ENCODE results near the gene C15orf40.
"Not testable (repeated sequence)": the region's sequence is repeated elsewhere in the genome, so short reads cannot be mapped to it uniquely, and the experiment has no call there.

Gene C15orf40

DNA sequence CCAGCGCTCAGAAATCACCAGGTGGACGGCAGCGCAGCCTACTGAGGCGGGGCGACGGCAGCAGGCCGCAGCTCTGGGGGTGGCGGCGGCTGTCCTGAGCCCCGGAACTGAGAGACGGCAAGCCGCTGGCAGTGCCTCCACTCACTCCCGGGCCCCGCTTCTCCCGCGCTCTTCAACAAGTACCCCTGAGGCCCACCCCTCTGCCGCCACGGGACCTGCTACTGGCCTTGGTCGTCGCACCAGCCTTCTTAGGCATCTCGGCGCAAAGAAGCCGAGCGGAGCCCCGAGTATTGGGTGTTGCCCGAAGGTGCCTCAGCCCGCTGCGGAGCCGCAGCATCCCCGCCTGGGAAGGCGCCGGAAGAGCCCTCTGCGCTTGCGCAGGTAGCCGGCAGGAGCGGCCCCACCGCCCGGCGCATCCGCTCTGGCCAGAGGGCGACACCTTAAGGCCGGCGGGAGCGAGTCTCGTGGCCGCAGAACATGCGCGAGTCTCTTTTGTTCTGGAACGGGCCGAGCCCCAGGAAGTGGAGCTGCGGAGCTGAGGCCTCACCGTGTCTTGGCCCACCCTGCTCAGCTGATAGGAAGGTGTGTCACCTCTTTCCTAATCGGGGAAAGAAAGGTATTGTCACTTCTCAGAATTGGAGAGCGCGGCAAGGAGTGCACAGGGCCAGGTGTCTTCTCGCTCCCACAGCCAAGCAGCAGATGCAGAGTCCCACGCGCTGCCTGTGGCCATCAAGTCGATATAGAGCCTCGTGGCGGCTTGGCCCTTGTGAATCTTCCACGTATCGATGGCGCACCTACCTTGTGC, at the start of gene C15orf40:
C15orf40 (minus strand) TSS at position 369 of the 805 bp plus-strand sequence; CDS start at position 337, 32 bp downstream.
- DNase-seq (ENCODE audit: low read depth): peak; percentile 82

DNA sequence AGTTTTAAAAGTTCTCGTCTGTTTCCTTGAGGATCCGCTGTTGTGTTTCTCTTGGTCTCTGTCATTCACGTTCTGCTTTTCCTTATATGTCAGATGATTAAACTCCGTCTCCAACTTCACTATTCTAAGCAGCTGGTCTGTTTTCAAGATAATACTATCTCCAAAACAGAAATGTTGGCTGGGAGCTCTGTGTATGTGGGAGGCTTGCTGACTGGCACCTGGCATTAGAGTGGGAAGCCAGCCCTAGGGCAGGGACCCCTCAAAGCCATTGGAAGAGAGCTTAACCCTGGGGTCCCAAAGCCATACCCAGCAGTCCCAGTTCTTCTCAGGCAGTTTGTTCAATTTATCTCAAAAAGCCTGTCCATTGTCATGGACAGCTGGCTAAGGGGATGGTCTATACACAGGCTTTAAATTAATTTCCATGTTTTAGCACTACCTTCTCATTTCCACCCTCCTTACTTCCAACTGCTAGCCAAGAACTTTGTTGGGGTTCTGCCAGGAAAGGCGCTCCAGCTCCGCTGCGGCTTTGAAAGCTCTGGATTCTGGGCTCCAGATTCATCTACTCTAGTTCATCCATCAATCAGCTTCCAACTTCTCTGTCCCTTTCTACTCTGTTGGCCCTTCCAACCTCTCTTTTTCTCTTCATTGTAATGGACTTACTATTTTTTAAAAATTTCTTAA, 46.4 kb upstream of the C15orf40 start:
- DNase-seq (ENCODE audit: low read depth): no peak

DNA sequence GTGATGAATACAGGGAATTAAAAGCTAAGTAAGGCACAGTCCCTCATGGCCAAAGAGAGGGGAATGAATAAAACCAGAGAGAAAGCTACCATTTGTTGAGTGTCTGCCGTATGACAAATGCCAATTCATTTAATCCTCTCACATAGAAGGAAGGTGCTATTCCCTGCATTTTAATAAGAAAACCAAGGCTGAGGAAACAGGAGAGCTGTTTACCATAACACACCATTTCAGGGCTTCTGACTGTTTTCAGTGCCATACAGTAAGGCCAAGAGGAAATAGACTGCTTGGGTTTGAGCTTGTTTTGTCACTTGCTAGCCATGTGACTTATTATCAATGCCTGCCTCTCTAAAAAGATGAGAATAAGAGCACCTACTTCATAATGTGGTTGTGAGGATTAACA, 45.6 kb upstream of the C15orf40 start:
- no peak for DNase-seq (ENCODE audit: low read depth)

DNA sequence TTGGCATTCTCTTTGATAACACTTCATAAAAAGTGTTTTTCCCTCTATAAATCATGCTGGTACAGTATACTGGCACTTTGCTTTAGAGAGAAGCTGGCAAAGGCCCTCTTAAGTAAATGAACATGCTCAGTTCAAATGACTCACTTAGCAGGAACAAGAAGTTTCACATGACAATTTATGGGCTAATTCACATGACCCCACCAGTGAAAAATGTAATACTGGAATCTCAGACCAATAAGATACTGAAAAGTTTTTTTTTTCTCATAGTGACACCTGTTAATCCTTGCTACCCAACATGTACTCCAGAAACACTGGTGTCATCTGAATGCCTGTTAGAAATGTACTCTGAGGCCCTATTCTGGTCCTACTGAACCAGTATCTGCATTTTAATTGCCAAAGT, 41.7 kb upstream of the C15orf40 start:
- no peak for DNase-seq (ENCODE audit: low read depth)

DNA sequence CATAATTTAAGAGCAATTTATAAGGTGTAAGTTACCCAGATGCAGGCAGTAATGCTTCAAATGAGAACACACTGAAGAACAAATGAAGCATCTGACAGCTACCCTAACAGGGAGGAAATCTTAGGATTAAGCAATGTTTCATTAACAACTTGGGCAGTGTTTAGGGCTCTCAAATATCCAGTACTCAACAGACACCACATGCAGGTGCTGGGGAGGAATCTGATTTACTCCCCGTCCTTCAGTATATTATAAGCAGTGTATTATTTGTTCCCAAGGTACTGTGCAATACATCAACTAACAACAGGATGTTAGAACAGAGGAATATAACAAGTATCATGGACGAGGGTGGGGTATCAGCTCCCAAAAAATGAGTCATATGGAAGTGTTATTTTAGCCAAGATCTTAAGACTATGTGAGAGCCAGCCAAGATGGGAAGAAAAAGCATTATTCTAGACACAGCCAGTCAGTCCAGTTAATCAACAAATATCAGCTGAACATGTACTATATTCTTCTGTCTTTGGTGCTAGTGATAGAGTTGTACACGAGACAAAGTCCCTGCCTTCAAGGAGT, 35.2 kb upstream of the C15orf40 start:
- DNase-seq (ENCODE audit: low read depth): no peak

DNA sequence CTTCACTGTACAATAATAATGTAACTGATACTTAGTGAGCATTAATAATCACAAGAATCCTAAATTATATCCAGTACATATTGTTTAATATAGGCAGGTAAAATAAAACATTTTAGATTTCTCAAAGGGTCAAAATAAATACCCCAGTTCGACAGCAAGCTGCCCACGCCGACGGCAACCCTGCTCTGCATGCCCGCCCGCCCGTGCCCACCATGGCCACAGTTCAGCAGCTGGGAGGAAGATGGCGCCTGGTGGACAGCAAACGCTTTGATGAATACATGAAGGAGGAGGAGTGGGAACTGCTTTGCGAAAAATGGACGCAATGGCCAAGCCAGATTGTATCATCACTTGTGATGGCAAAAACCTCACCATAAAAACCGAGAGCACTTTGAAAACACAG, 32.7 kb upstream of the C15orf40 start:
- DNase-seq (ENCODE audit: low read depth): no peak

DNA sequence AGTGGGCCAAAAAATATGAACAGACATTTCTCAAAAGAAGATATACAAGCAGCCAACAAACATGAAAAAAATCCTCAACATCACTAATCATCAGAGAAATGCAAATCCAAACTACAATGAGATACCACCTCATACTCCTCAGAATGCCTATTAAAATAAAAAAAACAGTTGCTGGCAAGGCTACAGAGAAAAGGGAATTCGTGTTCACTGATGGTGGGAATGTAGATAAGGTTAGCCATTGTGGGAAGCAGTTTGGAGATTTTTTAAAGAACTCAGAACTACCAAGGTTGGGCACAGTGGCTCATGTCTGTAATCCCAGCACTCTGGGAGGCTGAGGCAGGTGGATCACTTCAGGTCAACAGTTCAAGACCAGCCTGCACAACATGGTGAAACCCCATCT, 27.8 kb upstream of the C15orf40 start:
- DNase-seq (ENCODE audit: low read depth): no peak

DNA sequence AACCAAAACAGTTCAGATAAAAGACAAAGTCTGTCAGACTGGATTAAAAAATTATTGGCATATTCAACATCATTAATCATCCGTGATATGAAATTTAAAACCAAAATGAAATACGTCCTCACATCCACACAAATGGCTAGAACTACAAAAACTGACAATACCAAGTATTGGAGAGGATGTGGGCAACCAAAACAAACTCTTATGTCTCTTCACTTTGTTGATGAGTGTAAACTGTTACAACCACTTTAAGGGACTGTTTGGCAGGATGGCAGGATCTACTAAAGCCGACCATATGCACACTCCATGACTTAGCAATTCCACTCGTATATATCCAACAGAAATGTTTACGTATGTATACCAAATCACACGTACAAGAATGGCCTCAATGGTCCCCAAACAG, 24.8 kb upstream of the C15orf40 start:
- DNase-seq (ENCODE audit: low read depth): no peak

DNA sequence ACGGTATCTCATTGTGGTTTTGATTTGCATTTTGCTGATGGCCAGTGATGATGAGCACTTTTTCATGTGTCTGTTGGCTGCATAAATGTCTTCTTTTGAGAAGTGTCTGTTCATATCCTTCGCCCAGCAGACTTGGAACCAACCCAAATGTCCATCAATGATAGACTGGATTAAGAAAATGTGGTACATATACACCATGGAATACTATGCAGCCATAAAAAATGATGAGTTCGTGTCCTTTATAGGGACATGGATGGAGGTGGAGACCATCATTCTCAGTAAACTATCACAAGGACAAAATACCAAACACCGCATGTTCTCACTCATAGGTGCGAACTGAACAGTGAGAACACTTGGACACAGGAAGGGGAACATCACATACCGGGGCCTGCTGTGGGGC, 19.8 kb upstream of the C15orf40 start:
- not testable (repeated sequence) for DNase-seq (ENCODE audit: low read depth)

DNA sequence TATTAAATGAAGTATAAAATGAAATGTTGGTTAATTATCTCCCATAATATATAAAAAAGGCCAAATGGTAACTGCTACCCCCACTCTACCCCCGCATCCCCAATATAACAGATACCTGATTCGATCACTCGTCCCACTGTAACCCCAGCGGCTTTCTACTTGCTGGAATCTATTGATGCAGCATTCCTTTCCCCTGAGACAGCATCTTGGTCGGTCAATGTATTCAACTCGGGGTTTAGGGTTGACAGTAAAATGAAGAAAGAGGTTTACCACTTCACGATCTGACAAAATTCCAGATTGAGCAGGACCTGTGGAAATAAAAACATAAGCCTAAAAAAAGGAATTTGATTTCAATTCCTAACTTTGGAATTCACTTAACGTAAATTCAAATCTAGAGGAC, 18.6 kb upstream of the C15orf40 start:
- DNase-seq (ENCODE audit: low read depth): no peak

DNA sequence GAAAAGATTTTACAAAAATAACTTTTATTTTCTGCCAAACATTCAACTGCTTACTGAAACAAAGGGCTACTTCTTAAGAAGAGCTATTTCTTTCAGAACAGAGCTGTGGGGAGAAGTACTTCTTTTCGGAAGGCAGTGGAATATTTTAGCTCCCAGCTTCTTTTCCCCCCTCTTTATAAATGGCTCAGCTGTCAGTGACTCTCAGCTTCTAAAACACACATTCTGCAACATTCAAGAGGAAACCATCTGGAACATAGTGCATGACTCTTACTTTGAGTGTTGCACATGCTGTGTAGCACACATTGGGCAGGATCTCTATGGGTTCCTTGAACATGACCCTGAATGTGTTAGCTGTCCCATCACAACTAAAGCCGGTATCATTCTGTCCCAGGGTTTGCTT, 7.0 kb upstream of the C15orf40 start:
- DNase-seq (ENCODE audit: low read depth): no peak

DNA sequence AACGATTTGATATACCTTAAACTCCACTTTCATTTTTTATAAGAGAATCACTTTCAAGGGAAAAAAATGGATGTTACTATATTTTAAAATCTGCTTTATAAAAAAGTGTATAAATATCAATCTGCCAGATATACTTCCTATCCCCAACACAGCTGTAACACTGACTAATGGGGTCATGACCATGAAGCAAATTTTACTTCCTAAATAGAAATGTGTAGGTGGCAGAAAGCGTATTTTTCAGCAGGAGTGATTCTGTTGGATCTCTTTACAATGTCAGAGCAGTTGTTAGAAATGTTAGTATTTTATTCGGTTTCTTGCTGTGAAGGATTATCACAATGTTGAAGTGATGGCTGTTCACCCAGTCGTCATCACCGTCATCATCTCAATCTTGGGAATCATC, 5.5 kb upstream of the C15orf40 start:
- no peak for DNase-seq (ENCODE audit: low read depth)

DNA sequence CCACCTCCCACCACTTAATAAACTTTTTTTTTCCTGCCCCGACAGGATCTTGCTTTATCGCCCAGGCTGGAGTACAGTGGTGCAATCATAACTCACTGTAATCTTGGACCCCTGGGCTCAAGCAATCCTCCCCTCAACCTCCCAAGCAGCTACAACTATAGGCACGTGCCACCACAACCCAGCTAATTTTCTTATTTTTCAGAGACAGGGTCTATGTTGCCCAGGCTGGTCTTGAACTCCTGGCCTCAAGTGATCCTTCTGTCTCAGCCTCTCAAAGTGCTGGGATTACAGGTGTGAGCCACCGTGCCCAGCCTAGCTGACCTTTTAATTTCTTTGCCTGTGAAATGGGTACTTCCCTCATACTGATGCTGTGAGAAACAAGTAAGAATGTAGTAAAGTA, 3.9 kb upstream of the C15orf40 start:
- no peak for DNase-seq (ENCODE audit: low read depth)

DNA sequence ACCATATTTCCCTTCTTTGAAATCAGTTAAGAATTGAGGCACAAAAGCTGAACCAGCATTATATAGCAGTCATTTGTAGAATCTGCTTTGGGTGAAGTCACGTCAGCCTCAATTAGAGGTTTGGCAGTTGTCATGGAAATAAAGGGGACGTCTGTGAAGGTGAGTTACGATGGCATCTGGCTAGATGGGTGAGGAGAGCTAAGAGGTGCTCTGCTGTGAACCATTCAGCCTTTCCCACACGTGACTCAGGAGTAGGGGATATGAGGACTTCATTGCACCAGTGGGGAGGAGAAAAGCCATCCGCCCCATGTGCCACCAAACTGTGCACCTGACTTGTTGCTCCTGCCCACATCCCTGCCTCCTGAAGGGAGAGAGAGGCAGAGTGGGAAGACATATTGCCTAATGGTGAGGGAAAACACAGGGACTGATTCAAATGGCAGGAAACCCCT, 2.8 kb upstream of the C15orf40 start:
- DNase-seq (ENCODE audit: low read depth): no peak

DNA sequence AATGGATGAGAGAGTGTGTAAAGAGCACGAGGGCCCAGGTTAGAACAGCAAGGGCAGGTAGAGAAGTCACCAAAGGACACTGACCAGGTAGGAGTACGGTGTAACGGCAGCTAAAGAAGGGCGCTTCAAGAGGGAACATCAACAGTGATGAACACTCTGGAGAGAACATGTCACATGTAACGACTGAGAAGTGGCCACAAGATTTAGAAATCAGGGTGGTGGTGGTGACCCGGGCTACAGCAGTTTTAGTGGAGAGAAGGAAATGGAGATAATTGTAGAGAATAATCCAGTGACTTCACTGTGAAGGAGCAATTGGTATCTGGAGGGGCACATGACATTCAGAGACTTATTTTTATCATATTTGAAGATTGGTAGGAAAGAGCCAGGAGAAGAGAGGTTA, 1.2 kb upstream of the C15orf40 start:
- no peak for DNase-seq (ENCODE audit: low read depth)

DNA sequence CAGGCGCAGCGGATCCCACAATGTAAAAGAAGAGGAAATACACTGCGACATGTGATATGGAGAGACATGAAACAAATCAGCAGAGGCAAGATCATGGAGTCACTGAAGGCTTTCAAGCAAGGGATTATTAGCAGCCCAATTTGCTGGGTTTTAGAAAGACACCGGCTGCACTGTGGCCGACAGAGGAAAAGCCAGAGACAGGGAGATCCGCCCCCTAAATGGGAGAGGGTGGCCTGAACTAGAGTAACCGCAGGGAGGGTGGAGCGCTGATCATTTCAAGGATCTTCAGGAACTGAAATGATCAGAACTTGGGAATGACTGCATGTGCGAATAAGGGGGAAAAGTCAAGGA, 612 bp upstream of the C15orf40 start:
- no peak for DNase-seq (ENCODE audit: low read depth)

DNA sequence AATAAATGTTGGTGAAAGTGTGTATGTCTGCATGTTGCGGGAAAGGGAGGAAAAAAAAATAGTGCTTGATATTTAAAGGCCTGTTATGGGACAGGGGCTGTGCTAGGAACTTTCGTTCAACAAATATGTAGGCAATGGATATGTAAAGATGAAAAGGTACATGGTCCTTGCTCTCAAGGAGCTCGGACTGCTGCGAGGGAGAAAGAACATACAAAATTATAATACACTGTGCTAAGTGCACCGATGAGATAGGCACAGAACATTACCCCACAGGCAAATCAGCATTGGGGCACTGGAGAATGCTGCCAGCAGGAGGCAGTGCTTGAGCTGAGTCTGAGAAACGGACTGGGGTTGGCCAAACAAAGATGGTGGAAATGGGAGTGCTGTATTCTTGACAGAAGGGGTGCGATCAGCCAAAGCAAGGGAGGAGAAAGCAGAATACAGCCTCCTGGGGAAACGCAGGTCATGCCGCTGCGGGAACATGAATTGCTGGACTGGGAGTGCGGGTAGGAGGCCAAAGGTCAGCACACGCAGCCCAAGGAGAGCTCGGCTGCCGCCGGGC, 649 bp downstream of the C15orf40 start:
- peak; percentile 79 for DNase-seq (ENCODE audit: low read depth)

DNA sequence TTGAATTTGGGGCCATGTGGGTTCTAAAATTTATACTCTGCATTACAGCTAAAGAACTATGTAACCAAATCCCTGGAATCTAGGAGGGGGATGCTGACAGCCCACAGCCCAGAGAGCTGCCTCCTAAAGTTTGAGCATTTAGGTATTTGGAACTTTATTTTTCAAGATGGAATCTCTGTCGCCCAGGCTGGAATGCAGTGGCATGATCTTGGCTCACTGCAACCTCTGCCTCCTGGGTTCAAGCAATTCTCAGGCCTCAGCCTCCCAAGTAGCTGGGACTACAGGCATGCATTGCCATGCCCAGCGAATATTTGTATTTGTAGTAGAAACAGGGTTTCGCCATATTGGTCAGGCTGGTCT, 10.8 kb downstream of the C15orf40 start:
- DNase-seq (ENCODE audit: low read depth): not testable (repeated sequence)

DNA sequence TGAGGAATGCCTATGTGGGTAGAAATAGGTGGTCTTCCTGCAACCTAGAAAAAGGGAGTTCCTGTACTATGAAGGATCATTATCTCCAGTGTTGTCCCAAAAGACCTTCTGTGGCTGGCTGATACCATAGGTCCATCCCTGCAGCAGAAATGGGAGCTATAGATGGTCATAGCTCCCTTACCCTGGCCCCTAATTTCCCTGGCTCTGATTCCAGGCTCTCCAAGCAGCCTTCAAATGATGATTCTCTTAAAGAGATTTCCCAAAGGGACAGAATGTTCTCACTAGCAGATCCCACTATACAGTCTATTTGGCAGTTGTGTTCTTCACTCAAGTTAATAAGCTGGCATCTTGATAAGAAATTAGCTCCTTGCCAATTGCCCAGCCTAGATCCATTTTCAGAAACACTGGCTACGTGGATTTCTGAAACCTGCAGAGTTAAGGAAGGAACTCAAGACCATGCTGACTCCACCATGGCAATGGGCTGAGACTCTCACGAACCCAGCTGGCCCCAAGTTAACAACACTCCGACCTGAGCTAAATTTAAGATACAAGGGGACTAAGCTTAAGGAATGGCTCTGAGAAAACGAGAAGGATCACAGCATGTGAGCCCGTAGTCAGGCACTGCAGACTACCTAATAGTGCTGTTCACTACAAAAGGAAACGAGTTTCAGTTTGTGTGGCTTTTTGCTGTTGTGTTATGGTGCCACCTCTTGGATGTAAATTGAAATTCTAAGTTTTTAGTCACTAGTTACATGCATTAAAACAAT, 11.4 kb downstream of the C15orf40 start:
- DNase-seq (ENCODE audit: low read depth): no peak

DNA sequence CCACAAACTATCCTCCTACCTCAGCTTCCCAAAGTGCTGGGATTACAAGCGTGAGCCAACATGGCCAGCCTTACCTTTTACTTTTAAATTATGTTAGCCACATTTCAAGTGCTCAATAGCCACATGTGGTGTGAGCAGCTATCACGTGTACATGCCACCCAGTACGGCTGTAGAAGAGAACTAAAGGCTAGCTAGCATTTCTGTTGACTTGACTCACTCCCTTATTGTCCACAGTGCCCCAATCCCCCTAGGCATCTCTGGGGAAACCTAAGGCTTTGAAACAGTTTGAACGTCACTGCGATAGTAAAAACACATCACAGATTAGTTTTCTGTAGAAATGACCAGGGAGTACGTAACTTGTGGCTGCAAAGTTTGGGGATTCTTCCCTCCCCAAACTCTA, 12.0 kb downstream of the C15orf40 start:
- DNase-seq (ENCODE audit: low read depth): no peak

DNA sequence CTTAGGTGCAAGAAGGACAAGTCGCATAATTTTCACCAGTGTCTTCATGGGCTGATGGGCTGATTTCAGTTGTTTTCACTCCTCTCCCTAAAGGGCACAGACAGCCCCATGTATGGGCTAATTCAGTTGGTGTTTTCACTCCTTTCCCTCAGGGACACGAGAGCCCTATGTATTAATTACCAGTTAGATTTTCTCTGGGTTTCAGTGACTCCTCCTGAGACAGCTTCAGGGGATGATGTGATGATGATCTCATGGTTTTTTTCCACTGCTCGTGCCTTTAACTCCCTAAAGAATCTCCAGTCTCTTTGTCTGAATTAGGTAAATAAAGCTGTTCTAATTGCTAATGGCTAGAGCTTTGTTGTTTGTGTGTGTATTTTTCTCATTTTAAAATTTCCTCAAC, 15.5 kb downstream of the C15orf40 start:
- no peak for DNase-seq (ENCODE audit: low read depth)

DNA sequence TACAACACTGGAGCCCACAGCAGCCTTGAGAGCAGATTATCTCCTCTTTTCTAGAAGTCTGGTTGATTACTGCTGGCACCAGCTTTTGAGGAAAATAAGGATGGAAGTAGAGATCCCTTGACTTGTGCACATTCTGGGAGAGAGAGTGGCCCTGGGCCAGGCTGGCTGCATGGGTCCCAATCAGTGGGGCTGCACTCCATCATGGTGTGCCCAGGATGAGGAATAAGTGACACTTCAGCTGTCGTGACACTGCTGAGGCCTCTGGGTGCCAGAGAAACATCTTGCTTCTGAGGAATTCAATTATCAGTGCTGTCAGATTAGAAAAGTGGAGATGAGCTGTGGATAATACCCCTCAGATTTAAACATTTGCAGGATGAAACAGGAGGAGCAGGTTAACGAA, 16.4 kb downstream of the C15orf40 start:
- no peak for DNase-seq (ENCODE audit: low read depth)

Measured in activated T-cell treated with anti-CD3 and anti-CD28 coated beads for 24 hours (primary cell).